Mucosa of descending colon (tissue), 3 donors: ENCODE measurements around the gene FBN2. TPM values are rescaled to one million over a fixed set of nuclear protein-coding genes. Genes with fewer than 3 reads are reported as not detected.

ENCODE experiments used
- ATAC-seq: fragments of 200-7000 bp; cut with Tn5 transposase; one replicate; pipeline ENCODE4 v1.9.1; 2020; ENCODE audit warnings: mild to moderate bottlenecking, moderate library complexity
- DNase-seq, 3 donors: peaks; one replicate each; pipeline ENCODE4 v3.0.0-alpha.2; 2020
- H3K36me3 ChIP-seq: fragments of 200-600 bp; one replicate; pipeline ENCODE4 v1.8.0; 2021; ENCODE audit warnings: low read depth, mild to moderate bottlenecking
- H3K4me1 ChIP-seq: fragments of 200-600 bp; one replicate; pipeline ENCODE4 v1.8.0; 2021; ENCODE audit warnings: low read depth, mild to moderate bottlenecking
- H3K4me3 ChIP-seq: fragments of 200-600 bp; one replicate; pipeline ENCODE4 v1.8.0; 2021; ENCODE audit warnings: mild to moderate bottlenecking
- H3K9me3 ChIP-seq: fragments of 200-600 bp; one replicate; pipeline ENCODE4 v1.8.0; 2021; ENCODE audit warnings: mild to moderate bottlenecking
- CTCF ChIP-seq: fragments of 200-600 bp; IDR thresholded peaks from one replicate; pipeline ENCODE4 v1.8.0; 2022; ENCODE audit warnings: antibody characterized with exemption, mild to moderate bottlenecking
- intact Hi-C, 2 donors: fragments of 100-400 bp; cut with DNase I in 1 of 2; cut with micrococcal nuclease in 1 of 2; formaldehyde crosslinking; loops; one replicate each; pipeline versions ENCODE4 v1.11.0 to v1.11.1; 2022; cut with DNase I, micrococcal nuclease
- total RNA-seq, 3 donors: library from RNA; stranded (reverse); fragmentation: NEBNext Ultra II Directional in 2 of 3; extraction: Animal tissue kit (Norgen Biotek cat#: 25700) in 2 of 3; gene quantifications; one replicate each; pipeline versions ENCODE4 v1.2.1 to v1.2.4, GENCODE V29; 2021 to 2023
- donor health status: DM: no; HTN: no; CAD: no; lungs with moderate emphysema.
- donor health status: DM: no; HTN: no; CAD: no.
- donor health status: DM: no; HTN: yes; CAD: no.

The FBN2 gene
- total RNA-seq, 3 donors from 2014 or later = 1.0 to 5.8 (median 1.6) TPM

- Histone ChIP-seq H3K4me1 (no peaks in the 10 kb centered on the region), H3K4me3 (no peak overlapping the region), H3K36me3 (no peaks in the 10 kb centered on the region), H3K9me3 (no peaks in the 10 kb centered on the region)
- intact Hi-C loops = no loop called here
- ATAC-seq (no peak), DNase-seq (no peak)
- no peak for TF ChIP-seq CTCF
Measured at GRCh38 chr5:128304791-128305190, 233.3 kb downstream of the FBN2 start.

GRCh38 chr5:128304088-128304487, 234.0 kb downstream of the FBN2 start:
- ATAC-seq (no peak), DNase-seq (peak in 1 of 3 donors; percentile 7)
- no peak overlapping the region for H3K4me3 ChIP-seq
- no peak for TF ChIP-seq CTCF
- H3K36me3 ChIP-seq = no peaks in the 10 kb centered on the region
- no peaks in the 10 kb centered on the region for H3K4me1 ChIP-seq
- H3K9me3 ChIP-seq = no peaks in the 10 kb centered on the region
- intact Hi-C loops = no loop called here

- Histone ChIP-seq H3K36me3 (no peaks in the 10 kb centered on the region), H3K9me3 (no peaks in the 10 kb centered on the region), H3K4me1 (no peaks in the 10 kb centered on the region), H3K4me3 (no peak overlapping the region)
- intact Hi-C loops = no loop called here
- no peak for DNase-seq
- TF ChIP-seq CTCF = no peak
- ATAC-seq = no peak
Measured at GRCh38 chr5:128303593-128303992, 234.5 kb downstream of the FBN2 start.

- TF ChIP-seq CTCF = no peak
- H3K4me3 ChIP-seq = no peak overlapping the region
- intact Hi-C loops = no loop called here
- H3K36me3 ChIP-seq = no peaks in the 10 kb centered on the region
- ATAC-seq (no peak), DNase-seq (no peak)
- no peaks in the 10 kb centered on the region for H3K4me1 ChIP-seq
- H3K9me3 ChIP-seq = no peaks in the 10 kb centered on the region
Measured at GRCh38 chr5:128300181-128300580, 237.9 kb downstream of the FBN2 start.

GRCh38 chr5:128290152-128290858, 247.7 kb downstream of the FBN2 start:
- ATAC-seq (no peak), DNase-seq (no peak)
- TF ChIP-seq CTCF = no peak
- Histone ChIP-seq H3K9me3 (no peaks in the 10 kb centered on the region), H3K36me3 (no peaks in the 10 kb centered on the region), H3K4me3 (no peak overlapping the region), H3K4me1 (no peaks in the 10 kb centered on the region)
- intact Hi-C loops = no loop called here

- Histone ChIP-seq H3K4me1 (no peaks in the 10 kb centered on the region), H3K36me3 (no peaks in the 10 kb centered on the region), H3K9me3 (no peaks in the 10 kb centered on the region), H3K4me3 (no peak overlapping the region)
- ATAC-seq (no peak), DNase-seq (no peak)
- no peak for TF ChIP-seq CTCF
- intact Hi-C loops = no loop called here
Measured at GRCh38 chr5:128287740-128288139, 250.3 kb downstream of the FBN2 start.
